NCI-H345 (cell line): Measurements from ENCODE around the gene EEF2.
"Not testable (repeated sequence)": the region's sequence is repeated elsewhere in the genome, so short reads cannot be mapped to it uniquely, and the experiment has no call there.

Experiments used
- DNase-seq: peaks from one replicate; lab custom pipeline; 2025; lab: John Stamatoyannopoulos, UW

EEF2 gene

DNA sequence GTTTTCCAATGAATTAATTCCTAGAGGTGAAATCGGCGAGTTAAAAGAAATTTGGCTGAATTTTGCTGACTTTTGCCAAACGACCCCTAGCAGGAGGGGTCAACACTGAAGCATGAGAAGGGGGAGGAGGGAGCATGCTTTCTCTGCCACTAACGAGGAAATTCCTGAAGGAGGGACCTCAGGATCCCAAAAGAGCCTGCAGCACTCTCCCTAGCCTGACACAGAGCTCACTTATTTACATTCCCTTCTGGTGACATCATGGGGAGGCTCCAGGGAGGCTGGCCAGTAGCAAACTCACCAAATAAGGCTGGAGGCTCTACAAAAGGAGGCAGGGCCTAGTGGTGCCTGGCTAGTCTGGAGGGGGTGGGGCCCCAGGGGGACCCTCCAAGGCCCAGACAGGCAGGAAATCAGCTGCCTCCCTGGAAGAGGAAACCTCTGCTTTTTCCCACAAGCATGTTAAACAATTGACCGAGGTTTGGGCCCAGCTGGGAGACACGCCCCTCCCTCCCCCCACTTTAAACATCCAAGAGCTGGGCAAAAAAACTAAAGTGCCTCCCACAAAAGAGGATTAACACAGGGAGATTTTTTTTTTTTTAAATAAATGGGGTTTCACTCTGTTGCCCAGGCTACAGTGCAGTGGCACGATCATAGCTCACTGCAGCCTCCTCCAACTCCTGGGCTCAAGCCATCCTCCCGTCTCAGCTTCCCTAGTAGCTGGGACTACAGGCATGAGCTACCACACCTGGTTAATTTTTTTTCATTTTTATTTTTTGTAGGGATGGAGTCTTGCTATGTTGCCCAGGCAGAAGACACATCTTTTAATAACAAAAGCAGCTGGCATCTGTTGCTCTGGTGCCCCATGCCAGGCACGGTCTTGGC, 16.5 kb downstream of the EEF2 start:
- peak; percentile 51 for DNase-seq

DNA sequence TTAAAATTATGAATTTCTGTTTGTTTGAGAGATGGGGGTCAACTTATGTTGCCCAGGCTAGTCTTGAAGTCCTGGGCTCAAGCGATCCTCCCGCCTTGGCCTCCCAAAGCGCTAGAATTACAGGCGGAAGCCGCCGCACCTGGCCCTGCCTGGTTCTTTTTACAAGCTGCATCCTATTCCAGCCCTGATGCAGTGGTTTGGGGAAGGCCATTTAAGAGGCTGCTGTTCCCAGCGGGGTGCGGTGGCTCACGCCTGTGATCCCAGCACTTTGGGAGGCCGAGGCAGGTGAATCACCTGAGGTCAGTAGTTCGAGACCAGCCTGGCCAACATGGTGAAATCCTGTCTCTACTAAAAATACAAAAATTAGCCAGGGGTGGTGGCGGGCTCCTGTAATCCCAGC, 17.3 kb downstream of the EEF2 start:
- not testable (repeated sequence) for DNase-seq

DNA sequence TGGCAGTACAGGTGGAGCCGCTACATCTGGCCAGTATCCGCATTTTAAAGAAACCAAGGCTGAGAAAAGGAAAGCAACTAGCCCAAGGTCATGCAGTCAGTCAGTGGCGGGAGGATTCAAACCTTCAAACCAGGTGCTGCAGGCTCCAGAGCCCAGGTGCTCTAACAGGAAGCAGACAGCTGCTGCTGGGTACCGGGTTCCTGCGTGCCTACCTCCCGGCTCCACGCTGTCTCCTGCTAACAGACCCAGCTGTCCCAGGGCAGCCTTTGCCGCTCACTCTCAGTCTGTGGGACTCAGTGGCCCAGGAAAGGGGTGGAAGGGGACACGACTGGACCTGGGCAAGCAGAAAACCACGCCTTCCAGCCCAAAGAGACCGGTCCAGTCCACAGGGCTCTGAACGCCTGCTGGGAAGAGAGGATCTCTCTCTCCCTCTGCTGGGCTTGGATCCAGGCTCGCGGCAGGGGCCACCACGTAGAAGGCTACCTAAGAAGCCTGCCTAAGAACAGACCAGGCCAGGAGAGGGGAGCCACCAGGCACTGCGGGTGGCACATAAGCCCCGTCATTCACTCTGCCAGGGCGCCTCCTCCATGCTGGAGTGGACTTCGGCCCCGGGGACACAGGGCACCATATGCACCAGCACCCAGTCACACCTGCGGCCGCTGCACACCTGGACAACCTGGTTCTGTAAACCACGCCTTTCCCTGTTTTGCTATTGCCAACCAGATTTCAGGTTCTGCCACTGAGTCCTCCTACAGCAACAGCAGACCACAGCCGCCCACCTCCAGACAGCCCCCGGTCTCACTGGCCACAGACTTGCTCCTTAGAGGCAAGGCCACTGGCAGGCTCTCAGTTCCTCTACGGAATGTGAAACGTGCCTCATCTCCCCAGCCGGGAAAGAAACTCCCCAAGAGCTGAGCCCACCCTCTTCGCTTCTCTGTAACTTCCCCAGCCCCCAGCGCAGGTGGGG, 18.9 kb downstream of the EEF2 start:
- DNase-seq, result no peak

DNA sequence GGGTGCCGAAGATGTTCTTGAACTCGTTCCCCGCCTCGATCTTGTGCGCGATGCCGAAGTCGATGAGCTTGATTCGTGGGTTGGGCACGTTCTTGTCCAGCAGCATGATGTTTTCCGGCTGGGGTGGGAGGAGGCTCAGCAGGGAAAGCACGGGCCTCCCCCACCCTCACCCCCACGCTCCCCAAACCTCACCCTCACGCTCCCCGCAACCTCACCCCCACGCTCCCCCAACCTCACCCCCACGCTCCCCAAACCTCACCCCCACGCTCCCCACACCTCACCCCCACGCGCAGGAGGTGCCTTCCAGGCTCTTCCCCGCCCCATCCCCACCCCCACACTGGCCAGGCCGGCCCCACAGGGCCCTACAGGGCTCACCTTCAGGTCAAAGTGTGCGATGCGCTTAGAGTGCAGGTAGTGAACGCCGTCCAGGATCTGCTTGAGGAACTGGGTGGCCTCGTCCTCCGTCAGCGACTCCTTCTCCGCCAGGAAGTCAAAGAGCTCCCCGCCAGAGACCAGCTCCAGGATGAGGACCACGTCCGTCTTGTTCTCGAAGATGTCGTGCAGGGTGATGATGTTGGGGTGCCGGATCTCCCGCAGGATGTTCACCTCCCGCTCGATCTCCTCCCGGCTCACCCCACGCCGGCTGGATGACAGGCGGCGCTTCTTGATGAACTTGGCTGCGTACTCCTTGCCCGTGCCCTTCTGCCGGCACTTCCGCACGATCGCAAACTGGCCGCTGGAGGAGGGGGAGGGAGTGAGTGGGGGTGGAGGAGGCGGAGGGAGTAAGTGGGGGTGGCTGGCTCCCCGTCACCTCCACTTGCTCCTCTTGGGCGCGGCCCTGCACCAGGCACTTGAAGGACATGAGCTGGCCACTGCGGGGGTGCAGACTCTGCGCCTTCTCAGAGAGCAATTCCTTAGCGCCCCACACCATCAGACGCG, 20.7 kb downstream of the EEF2 start:
- DNase-seq, result no peak

DNA sequence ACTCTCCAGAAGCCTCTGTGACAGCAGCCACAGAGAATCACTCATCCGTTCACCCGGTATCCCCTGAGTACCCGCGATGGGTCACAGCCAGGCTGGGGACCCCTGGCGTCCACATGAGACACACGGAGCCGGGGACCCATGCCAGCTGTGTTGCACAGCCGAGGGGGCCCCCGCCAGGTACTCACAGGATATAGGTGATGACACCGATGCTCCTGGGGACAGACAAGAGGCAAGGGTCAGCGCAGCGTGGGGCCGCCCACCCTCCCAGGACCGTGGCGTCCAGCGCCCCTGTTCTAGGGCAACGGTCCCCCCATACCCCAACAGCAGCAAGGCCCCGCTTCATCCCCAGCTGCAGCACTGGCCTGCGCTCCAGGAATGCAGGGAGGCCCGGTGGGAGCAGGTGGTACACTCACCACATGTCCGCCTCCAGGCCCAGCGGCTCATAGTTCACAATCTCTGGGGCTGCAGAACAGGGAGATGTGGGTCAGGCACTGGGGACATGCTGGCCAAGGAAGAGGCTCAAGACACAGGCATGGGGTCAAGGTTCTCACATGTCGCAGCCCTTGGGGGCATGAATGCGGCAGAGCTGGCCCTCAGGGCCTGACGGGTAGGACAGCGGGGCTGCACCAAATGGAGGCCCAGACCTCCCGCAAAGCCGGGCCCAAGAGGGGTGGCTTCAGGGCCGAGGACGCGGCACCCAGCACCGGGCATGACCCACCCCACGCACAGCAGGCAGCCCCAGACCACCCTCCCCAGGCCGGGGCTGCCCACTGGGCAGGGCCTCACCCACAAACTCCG, 21.6 kb downstream of the EEF2 start:
- DNase-seq, result no peak

DNA sequence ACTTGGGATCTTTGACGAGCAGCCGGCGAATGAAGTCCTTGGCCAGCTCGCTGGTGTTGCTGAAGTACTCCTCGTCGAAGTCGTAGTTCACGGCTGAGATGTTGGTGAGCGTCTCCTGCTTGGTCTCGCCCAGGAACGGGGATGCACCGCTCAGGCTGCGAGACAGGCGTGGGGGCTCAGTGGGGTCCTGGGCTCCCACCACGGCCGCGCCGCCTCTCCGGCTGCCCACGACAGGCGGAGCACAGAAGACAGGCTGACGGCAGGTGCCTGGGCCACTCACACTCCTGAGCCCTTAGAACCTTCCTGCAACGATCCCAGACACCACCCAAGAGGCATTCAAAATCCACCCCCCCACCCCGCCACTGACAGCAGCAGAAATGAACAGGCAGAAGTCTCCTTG, 24.3 kb downstream of the EEF2 start:
- no peak for DNase-seq

DNA sequence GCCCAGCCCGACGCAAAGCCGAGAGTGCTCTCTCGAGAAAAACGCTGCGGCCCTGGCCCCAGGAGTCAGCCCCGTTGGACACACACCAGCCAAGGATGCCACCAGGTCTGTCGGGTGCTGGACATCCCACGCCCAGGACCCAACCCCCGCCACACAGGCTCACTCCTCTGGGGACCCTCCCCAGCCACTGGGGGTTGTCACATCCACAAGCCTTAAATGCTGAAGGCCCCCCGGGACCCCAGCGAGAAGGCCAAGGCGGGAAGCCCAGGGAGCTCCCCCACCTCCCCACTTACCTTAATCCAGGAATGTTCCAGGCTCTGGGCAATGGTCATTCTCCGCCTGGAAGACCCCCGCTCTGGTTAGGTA, 25.5 kb downstream of the EEF2 start:
- DNase-seq, result no peak

DNA sequence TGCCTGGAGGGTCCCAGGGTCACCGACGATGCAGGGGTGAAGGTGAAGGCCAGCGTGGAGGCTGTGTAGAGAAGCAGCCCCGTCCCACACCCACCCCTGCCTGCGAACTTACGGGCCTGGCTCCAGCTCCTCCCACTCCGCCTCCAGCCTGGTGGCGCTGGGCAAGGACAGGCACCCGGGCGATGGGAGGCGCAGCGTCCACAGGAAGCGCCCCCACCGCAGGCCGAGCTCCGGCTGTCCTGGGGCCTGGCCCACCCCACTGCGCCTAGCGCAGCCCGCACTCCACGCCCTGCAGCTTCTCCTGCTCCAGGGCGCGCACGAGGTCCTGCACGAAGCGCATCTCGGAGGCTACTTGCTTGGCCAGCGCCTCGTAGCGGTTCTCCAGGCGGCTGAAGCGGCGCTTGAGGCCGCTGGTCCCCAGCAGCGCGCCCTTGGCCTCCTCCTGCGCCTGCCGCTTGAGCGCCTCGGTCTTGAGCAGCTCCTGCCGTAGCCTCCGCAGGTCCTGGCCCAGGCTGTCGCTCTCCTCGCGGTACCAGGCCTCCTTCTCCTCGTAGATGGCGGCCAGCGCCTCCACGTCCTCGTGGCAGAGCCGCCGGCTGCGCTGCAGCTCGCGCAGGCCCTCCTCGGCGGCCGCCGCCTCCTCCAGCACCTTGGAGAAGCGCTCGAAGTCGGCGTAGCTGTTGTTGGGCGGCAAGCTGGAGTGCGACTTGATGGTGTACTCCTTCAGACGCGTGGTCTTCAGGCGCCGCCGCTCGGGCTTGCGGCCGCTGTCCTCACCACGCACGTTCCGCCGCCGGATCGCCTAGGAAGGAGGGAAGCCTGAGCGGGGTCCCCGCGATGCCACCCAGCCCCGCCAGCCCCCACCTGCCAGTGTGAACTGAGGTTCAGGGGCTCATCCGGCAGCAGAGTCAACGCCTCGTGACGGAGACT, 26.2 kb downstream of the EEF2 start:
- DNase-seq, result no peak

DNA sequence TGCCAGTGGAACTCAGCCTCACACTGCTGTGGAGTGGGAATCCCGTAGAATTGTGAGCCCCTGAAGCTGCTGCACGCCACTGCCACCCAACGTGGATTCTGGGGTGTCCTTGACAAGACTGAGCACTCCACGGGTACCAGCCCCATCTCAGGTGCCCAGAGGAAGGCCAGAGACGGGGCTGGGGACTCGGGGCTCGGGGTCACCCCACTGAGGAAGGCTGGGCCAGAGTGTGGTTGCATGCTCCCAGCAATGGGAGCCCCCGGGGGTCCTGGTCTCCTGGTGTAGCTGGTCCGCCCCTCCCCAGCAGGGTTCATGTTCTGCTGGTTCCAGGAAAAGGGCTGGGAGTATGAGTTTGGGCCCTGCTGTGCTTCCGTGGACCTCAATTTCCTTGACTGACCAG, 29.6 kb downstream of the EEF2 start:
- DNase-seq, result no peak

DNA sequence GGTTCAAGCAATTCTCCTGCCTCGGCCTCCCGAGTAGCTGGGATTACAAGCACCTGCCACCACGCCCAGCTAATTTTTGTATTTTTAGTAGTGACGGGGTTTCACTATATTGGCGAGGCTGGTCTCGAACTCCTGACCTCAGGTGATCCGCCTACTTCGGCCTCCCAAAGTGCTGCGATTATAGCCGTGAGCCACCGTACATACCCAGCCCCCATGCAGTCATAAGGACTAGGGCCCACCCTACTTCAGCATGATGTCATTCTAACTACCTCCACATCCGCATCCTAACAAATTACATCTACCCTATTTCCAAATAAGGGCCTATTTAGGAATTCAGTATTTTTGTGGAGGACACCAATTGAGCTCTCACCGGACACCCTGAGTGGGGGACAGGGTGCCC, 30.0 kb downstream of the EEF2 start:
- not testable (repeated sequence) for DNase-seq

DNA sequence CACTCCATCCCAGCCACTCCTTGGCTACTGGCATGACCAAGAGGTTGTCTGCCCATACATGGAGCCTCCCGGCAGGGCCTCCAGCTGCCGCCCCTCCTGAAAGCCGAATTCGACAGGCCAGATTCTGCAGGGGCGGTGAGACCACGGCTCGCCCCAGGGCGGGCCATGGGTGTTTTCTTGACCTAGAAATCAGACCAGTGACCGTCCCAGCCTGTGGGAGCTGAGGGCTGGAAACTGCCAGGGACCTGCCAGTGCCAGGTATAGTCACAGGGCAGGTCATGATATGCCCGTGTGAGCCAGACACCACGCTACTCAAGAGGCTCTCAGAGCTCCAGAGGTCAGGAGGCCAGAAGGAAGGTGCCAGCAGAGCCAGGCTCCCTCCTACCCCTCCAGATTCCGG, 31.2 kb downstream of the EEF2 start:
- DNase-seq, result no peak

DNA sequence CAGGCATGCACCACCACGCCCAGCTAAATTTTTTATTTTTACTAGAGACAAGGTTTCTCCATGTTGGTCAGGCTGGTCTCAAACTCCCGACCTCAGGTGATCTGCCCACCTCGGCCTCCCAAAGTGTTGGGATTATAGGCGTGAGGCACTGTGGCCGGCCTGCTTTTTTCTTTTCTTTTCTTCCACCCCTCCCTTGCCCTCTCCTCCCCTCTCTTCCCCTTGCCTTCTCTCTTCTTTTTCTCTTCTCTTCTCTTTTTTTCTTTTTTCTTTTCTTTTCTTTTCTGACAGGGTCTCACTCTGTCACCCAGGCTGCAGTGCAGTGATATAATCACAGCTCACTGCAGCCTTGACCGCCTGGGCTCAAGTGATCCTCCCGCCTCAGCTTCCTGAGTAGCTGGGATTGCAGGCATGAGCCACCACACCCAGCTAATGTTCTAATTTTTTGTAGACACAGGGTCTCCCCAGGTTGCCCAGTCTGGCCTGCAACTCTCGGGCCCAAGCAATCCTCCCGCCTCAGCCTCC, 32.4 kb downstream of the EEF2 start:
- DNase-seq, result not testable (repeated sequence)

DNA sequence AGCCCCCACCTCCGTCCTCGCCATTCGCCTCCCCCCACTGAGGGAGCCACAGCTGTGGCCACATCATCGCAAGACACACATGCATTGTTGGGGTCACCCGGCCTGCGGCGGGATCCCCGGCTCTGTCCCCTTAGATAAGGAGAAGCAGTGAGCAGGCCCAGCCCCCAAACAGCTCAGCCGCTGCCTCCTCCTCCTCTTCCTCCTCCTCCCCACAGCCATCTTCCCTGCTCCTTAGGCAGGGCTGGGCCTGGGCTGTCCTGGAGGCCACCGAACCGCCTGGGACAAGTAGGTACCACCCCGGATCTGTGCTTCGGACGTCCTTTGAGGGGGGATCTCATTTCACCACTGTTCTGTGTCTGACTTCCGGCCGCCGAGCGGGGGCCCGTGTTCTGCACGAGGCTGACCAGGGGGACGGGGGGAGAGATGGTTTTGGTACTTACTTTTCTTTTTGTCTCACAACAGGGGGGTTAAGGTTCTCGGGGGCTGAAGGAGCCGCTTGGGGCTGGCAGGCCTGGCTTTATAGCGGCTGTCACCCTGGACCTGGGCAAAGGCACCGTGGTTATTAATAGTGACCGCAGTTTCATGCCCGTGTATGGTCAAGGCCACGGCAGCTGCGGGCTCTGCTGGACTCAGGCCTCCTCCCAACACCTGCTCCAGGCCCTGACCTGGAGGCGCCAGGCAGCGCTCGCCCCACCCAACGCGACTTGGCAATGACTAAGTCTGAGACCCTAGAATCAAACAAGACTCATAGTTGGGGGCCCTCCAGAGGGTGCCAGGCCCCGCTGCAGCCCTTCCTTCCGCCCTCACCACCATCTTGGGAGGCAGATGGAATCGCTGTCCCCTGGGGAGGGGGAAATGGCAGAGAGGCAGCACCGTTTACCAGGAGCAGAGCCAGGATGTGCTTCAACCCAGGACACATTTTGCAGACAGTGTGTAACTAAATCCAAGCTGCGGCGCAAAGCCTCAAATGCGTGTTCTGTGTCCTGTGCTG, 34.1 kb downstream of the EEF2 start:
- no peak for DNase-seq

DNA sequence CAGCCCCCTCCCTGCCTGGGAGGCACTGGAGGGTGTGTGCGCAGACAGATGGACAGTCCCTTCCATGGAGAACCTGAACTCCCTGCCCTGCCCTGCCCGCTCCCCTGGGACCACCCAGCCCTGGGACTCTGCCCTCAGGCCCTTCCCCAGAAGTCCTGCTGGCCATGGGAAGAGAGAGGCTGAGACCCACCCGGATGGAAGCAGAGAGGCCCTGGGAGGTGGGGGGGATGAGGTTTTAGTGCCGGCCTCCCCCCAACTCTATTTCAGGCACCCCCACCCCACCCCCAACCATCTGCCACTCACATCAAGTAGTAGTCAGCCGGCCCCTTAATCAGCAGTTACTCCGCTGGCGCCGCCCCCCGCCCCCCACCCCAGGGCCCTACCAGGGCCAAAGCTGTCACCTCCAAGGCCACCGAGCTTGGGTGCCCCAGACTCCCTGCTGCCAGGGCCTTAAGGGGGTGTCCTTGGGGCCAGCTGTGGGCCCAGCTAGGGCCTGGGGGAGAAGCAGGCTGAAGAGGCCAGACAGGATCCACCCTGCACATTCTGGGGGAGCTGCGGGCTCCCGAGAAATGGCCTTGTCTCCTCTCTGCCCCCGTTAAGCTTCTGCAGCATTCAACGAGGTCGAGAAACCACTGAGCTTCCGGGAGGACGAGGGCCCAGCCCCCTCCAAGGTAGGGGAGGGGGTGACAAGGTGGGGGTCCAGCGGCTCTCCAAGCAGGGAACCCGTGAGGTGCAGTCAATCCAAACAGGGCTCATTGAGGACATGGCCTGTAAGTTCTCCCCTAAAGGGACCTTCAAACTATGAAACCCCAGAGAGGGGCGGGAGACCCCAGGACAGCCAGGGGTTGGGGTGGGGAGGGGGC, 35.0 kb downstream of the EEF2 start:
- no peak for DNase-seq

DNA sequence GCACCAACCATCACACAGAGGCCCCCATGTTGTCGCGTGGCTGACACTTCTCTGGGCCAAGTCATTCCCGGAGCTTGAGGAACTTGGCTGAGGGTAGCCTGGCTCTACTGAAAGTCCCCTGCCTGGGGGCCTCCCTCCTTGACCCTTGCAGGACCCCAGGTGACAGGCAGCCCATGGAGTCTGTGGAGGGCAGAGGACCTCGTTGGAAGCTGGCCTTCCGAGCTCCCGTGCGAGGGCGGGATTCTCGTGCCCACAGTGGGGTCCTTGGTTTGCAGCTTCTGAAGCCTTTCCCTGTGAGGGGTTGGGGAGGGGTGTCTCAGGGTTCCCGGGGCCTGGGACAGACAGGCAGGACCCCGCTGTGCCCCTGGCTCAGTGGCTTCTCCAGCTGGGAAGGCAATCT, 36.0 kb downstream of the EEF2 start:
- DNase-seq, result no peak

DNA sequence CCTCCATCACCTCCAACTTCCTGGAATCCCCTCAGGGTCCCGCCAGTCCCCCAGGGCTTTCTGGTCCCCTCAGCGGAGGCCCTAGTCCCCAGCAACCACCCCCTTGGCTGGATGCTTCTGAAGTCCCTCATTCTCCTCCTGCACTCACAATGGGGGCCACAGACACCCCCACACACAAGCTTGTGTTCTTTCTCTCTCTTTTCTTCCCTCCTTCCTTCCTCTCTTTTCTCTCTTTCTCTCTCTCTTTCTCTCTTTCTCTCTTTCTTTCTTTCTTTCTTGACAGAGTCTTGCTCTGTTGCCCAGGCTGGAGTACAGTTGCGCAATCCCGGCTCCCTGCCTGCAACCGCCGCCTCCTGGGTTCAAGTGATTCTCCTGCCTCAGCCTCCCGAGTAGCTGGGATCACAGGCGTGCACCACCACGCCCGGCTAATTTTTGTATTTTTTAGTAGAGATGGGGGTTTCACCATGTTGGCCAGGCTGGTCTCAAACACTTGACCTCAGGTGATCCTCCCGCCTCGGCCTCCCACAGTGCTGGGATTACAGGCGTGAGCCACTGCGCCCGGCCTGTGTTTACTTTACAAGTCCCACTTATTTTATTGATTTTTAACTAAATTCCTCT, 37.8 kb downstream of the EEF2 start:
- DNase-seq, result not testable (repeated sequence)

DNA sequence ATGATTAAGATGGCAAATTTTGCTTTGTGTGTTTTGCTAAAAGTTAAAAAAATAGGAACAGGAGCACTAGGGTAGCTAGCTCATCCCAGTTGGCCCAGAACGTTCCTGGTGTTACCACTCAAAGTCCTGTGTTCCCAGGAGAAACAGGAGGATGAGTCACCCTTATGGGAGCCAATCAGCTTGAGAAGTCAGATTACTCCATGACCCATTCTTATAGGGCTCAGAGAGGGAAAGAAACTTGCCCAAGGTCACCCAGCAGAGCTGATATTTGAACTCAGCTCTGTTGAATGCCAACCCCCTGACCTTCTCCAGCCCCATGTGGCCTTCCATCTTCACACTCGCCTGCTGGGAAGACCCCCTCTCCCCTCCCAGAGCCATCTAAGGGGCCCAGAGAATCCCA, 39.4 kb downstream of the EEF2 start:
- DNase-seq, result no peak
